ENCODE results near the gene RASGRF2. TPM values are rescaled to one million over a fixed set of nuclear protein-coding genes. Genes with fewer than 3 reads are reported as not detected.

RASGRF2 gene
- total and polyA plus RNA-seq, 9 of the 15 experiments (the other 6 are each of a cell fraction or from before 2014, with no cell fraction given): 0.01 to 0.22 (median 0.08) TPM; not detected in 2

- Histone ChIP-seq H3K4me3 (no peak overlapping the region), H3K36me3 (ENCODE audit: control insufficient read depth, insufficient read depth, low read length) (no peaks in the 10 kb centered on the region), H3K4me1 (replicated peaks in 1 of 2; ENCODE audit: control insufficient read depth in 2 of 2, insufficient read depth in 2 of 2, low read length in 2 of 2) (no peaks in the 10 kb centered on the region), H3K27me3 (ENCODE audit: control insufficient read depth in 2 of 2, insufficient read depth in 2 of 2, low read length in 2 of 2) (peaks cover 15 to 22% of the 10 kb centered on the region in 2 experiments; a peak in 4 of 5 replicates), H2AFZ (ENCODE audit: low read depth, low read length) (no peak overlapping the region), H3K4me2 (ENCODE audit: insufficient read depth, low read length) (no peak overlapping the region), H3K9me1 (ENCODE audit: control insufficient read depth, insufficient read depth, low read length) (no peaks in the 10 kb centered on the region), H4K20me1 (replicated peaks; ENCODE audit: control insufficient read depth, insufficient read depth, low read length) (no peaks in the 10 kb centered on the region), H3K27ac (ENCODE audit: extremely low read depth, low read depth, low read length) (no peak overlapping the region), H3K9me3 (replicated peaks; ENCODE audit: control insufficient read depth, insufficient read depth, low read depth, low read length) (no peaks in the 10 kb centered on the region), H3K9ac (ENCODE audit: insufficient read depth in 1 of 2, low read depth in 2 of 2, low read length in 2 of 2) (no peak overlapping the region), H3K79me2 (ENCODE audit: control insufficient read depth, insufficient read depth, low read length) (no peaks in the 10 kb centered on the region)
- BruUV-seq (replicated peaks): no TSS peak
- no peak for FAIRE-seq
- DNase-seq (ENCODE audit: extremely low read depth in 1 of 4, low spot score in 3 of 4): no peak
- no peak for ATAC-seq
- ChIA-PET CTCF (ENCODE audit: low intra/inter-chr PET ratio) (no interaction called here), POLR2A (interaction anchor here (0.6 to 0.7 kb wide), 2 partner anchors 15 to 34 kb away, joined by 3 read pairs; no protein-coding TSS in a partner anchor)
- intact Hi-C loops (cut with micrococcal nuclease): no loop called here
- 1% methylated on average over 5 of the region's 5 CpGs for WGBS (ENCODE audit: insufficient coverage, low coverage, missing lambda C conversion rate)
- TF ChIP-seq MED1 (CRISPR knock-in tag; IDR thresholded peaks at IDR 0.05; ENCODE audit: borderline replicate concordance) (no peak), TOE1 (IDR thresholded peaks at IDR 0.05; ENCODE audit: borderline replicate concordance) (no peak), TOE1 (CRISPR knock-in tag; IDR thresholded peaks at IDR 0.05; ENCODE audit: borderline replicate concordance, low read depth) (no peak), ZSCAN29 (IDR thresholded peaks at IDR 0.05) (no peak), MTA3 (IDR thresholded peaks at IDR 0.05; ENCODE audit: borderline replicate concordance) (no peak)
- TF ChIP-seq, protein P1, sequence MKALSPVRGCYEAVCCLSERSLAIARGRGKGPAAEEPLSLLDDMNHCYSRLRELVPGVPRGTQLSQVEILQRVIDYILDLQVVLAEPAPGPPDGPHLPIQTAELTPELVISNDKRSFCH (CRISPR knock-in tag; IDR thresholded peaks at IDR 0.05): no peak
- TF ChIP-seq, protein P1 (tag; IDR thresholded peaks at IDR 0.05): no peak
- in situ Hi-C loops (cut with MboI): no loop called here
Measured at GRCh38 chr5:81010336-81011169, 50.4 kb downstream of the RASGRF2 start.

All from K562 (cell line).